GM12878 (cell line): ENCODE measurements around the gene DRC1. TPM values are rescaled to one million over a fixed set of nuclear protein-coding genes. Genes with fewer than 3 reads are reported as not detected.

Experiments
- BHLHE40 ChIP-seq, 2 experiments: fragments of 450-650 bp in 1 of 2; IDR thresholded peaks; 2 replicates each; pipeline ENCODE4 v1.6.1; 2011 to 2017; ENCODE audit warnings: low read depth in 2 of 2, borderline replicate concordance in 1 of 2, improper control_type of control experiment in 1 of 2, low read length in 1 of 2, mild to moderate bottlenecking in 1 of 2
- CREB1 ChIP-seq: IDR thresholded peaks from 2 replicates; pipeline ENCODE4 v1.6.1; 2012; ENCODE audit warnings: low read depth, mild to moderate bottlenecking, inconsistent platforms
- E2F4 ChIP-seq: IDR thresholded peaks from 2 replicates; pipeline ENCODE4 v1.6.1; 2012; ENCODE audit warnings: low read depth, low read length, improper control_type of control experiment
- HDAC6 ChIP-seq: fragments of 200-600 bp; sonication (generic); IDR thresholded peaks from one replicate; pipeline ENCODE4 v1.8.0; 2017; ENCODE audit warnings: antibody characterized with exemption; ENCODE audit not compliant: unreplicated experiment
- NKRF ChIP-seq: fragments of 450-650 bp; conservative IDR thresholded peaks from 2 replicates; pipeline ENCODE4 v1.6.1; 2017; ENCODE audit warnings: mild to moderate bottlenecking, moderate library complexity
- RB1 ChIP-seq: fragments of 450-650 bp; formaldehyde crosslinking; IDR thresholded peaks from 2 replicates; pipeline ENCODE4 v1.6.1; 2017; ENCODE audit warnings: mild to moderate bottlenecking, borderline replicate concordance
- polyA plus RNA-seq, 11 experiments: library from polyadenylated mRNA; depleted of rRNA in 4 of 11; unstranded in 6 of 11; stranded (reverse) in 5 of 11; fragments of >200 nt; fragmentation: Nextera tagmentation in 4 of 11; fragmentation: Illumina TruSeq in 1 of 11; extraction: Ambion mirVana in 4 of 11; extraction: Trizol in 1 of 11; gene quantifications; 1 replicate in 1 of 11; 2 replicates in 10 of 11; pipeline versions ENCODE4 v1.2.1 to v1.2.3, GENCODE V29; 2011 to 2016; ENCODE audit warnings: inconsistent platforms in 2 of 11, missing spikeins in 2 of 11, low read depth in 1 of 11
- total RNA-seq, 4 experiments: library from RNA; depleted of rRNA in 3 of 4; stranded (reverse); fragments of >200 nt in 3 of 4; fragmentation: Illumina TruSeq in 1 of 4; extraction: Trizol in 1 of 4; gene quantifications; 2 replicates each; pipeline versions ENCODE4 v1.2.1 to v1.2.3, GENCODE V29; 2013 to 2021
- TF ChIP-seq, protein P1 (sequence below), 3 experiments: IDR thresholded peaks in 2 of 3; conservative IDR thresholded peaks in 1 of 3; 2 replicates each; pipeline ENCODE4 v1.5.1; 2011; ENCODE audit warnings: low read depth in 3 of 3, low read length in 3 of 3, mild to moderate bottlenecking in 3 of 3, control low read depth in 2 of 3, moderate library complexity in 2 of 3, inconsistent platforms in 1 of 3, mixed read lengths in 1 of 3; ENCODE audit not compliant: control insufficient read depth in 2 of 3, insufficient read depth in 1 of 3; ENCODE audit errors: extremely low read depth in 1 of 3

The DRC1 gene
- total and polyA plus RNA-seq, 10 of the 15 experiments (the other 5 are each of a cell fraction or from before 2014, with no cell fraction given), result 0.03 TPM; not detected in 9

- no peak for TF ChIP-seq NKRF
- TF ChIP-seq E2F4, result no peak
- TF ChIP-seq, protein P1, sequence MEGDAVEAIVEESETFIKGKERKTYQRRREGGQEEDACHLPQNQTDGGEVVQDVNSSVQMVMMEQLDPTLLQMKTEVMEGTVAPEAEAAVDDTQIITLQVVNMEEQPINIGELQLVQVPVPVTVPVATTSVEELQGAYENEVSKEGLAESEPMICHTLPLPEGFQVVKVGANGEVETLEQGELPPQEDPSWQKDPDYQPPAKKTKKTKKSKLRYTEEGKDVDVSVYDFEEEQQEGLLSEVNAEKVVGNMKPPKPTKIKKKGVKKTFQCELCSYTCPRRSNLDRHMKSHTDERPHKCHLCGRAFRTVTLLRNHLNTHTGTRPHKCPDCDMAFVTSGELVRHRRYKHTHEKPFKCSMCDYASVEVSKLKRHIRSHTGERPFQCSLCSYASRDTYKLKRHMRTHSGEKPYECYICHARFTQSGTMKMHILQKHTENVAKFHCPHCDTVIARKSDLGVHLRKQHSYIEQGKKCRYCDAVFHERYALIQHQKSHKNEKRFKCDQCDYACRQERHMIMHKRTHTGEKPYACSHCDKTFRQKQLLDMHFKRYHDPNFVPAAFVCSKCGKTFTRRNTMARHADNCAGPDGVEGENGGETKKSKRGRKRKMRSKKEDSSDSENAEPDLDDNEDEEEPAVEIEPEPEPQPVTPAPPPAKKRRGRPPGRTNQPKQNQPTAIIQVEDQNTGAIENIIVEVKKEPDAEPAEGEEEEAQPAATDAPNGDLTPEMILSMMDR (IDR thresholded peaks at IDR 0.05 in 2 of 3, conservative IDR thresholded peaks at IDR 0.05 in 1 of 3; ENCODE audit: control insufficient read depth in 2 of 3, extremely low read depth in 1 of 3, insufficient read depth in 1 of 3, low read depth in 3 of 3, low read length in 3 of 3), result peak; percentile 75 to 88 (median 88)
- peak in 1 of 2 experiments; percentile 17; a peak in 1 of 4 replicates for TF ChIP-seq BHLHE40 (IDR thresholded peaks at IDR 0.05; ENCODE audit: borderline replicate concordance in 1 of 2, low read depth in 2 of 2, low read length in 1 of 2)
- TF ChIP-seq HDAC6, result no peak
- TF ChIP-seq CREB1, result no peak
- TF ChIP-seq RB1, result peak; percentile 67; the same call in 1 of the 2 replicates
- TF ChIP-seq, all 136 proteins: peak for 8
These were observed 101.6 kb downstream of the DRC1 start (continued) for GRCh38 chr2:26503231-26503880.
